TTC549 (cell line): Measurements from ENCODE around the gene PIGW.
"Not testable (repeated sequence)": the region's sequence is repeated elsewhere in the genome, so short reads cannot be mapped to it uniquely, and the experiment has no call there.

ENCODE experiments used
- FAIRE-seq: peaks from 2 replicates; lab custom pipeline; 2012; peaks lifted over from hg19 to GRCh38; lab: Jason Lieb, UNC

The PIGW gene

GRCh38 chr17:36508439-36508838, 26.3 kb upstream of the PIGW start:
- not testable (repeated sequence) for FAIRE-seq

DNA sequence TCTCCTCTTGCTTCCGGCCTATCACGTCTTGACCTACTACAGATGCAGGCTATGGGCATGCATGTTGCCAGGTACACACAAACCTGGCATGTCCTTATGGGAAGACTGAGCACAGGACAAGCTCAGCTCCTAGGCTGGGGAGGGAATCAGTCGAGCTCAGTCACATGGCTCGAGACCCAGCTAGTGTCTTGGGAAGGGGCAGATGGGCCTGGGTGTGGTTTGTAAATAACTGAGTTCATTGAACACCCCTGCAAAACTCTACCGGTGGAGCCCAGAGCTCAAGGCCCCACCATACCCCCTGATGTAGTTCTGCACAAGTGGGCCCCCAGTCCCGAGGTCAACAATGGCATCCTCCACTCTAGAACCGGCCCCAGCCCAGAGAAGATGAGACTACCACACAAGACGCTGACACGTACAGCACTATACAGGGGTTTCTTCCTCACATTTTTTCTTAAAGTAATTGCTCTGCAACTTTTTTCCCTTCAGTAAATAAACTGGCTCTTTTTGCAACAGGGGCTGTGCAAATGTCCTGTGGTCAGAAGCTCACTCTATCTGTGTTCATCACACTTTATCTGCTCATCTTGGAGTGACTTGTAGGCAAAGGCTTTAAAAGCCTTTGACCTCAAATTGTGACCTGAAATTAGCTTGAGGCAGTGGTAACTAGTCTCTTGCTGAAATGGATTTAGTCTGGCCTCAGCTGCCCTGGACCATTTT, 25.4 kb upstream of the PIGW start:
- no peak for FAIRE-seq

DNA sequence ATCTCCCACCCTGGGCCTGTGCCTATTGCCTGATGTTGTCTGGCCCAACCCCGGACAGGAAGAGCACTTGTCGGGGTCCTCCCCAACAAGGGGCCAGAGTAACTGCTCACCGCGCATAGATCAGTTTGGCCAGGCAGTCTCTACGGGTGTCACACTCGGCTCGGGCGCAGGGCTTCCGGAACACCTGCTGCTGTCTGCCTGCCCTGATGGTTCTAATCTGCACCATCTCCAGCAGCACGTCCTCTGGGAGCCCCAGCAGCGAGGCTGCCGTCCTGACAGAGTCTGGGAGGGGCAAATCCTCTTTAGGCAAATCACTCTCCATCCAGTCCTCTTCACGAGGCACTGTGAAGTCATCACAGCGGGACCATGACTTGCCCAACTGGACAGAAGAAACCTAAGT, 24.2 kb upstream of the PIGW start:
- no peak for FAIRE-seq

GRCh38 chr17:36511216-36511615, 23.6 kb upstream of the PIGW start:
- FAIRE-seq, result no peak

DNA sequence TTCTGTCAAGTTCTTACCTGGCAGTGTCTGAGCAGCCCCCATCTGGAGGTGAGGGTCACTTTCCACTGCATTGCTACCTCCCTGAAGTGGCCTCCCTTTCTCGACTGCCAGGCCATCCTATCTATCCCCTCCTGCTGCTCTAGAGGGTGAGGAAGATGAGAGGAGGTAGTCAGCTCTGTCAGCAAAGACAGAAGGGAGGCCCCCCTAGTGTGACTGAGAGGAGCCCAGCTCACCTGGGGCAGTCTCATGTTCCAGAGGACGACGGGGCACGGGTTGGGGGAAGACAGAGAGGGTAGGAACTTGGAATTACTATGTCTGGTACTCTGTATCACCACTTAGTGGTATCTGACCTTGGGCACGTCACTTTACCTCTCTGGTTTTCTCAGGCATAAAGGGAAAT, 22.1 kb upstream of the PIGW start:
- FAIRE-seq, result no peak

GRCh38 chr17:36514856-36515255, 19.9 kb upstream of the PIGW start:
- no peak for FAIRE-seq

DNA sequence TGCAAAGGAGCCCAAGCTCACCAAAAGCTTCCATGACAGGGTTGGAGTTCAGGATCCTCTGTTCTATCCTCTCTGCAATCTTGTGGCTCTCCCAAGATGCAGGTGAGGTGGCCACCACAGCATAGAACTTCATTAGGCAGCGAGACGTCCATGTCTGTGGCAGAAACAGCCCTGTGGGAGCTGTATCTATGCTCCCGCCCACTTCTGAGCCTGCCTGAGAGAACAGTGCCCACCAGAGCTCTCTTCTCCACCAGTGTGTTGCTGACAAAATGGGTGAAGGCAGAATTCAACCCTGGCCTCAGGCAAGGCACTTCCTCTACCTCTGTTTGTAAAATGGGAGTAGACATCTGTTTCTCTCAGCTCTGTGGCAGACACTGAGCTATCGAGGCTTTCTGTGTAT, 18.9 kb upstream of the PIGW start:
- FAIRE-seq, result no peak

DNA sequence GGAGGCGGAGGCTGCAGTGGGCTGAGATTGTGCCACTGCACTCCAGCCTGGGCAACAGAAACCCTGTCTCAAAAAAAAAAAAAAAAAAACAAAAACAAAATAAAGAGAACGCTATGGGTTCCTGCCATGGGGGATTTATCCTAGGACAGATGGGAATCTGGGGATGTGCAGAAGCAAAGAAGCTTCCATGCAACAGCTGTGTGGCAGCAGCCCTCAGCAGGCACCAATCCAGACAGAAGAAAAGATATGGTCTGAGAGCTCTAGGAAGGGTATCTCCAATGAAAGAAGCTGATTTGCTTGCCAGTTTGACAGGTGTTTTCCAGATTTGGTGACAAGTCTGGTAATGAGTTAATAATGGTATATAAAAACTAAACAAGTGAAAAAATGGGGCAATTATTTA, 11.7 kb upstream of the PIGW start:
- FAIRE-seq, result no peak

DNA sequence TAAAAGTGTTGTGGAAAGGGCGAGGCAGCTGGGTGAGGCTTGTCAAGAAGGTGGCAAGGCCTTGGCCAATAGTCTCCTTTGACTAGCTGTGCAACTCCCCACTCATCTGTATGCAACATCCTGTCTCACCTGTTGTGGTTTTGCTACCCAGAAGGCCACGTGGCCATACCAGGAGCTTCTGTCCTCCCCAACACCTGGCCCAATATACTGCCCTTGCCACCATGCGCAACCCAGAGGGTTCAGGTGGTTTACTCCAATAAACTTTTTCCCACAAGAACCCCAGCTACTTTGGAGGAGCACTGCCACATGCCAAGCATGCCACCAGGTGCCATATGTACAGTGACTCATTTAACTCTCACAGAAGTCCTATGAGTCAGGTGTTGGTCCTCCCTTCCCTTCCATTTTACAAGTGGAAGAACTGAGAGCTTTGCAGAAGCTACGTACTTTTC, 10.3 kb upstream of the PIGW start:
- no peak for FAIRE-seq

GRCh38 chr17:36525113-36525512, 9.7 kb upstream of the PIGW start:
- FAIRE-seq, result no peak

DNA sequence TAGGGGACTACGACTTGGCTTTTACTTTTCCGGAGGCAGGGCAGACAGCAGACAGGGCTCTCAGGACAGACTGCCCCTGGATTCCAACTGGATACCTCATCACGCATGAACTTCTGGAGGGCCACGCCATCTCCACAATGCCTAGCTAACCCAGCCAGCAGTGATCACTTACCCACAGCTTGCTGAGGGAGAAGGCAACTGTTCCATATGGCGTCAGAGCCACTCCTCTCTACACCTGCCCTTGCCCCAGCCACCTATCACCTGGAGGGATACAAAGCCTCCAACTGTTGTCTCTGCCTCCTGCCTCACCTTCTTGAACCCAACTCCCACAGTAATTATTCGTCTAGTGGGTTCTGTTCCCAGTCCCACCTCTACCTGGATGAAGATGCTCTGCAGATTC, 8.9 kb upstream of the PIGW start:
- FAIRE-seq, result no peak

GRCh38 chr17:36527621-36528250, 7.1 kb upstream of the PIGW start:
- no peak for FAIRE-seq

DNA sequence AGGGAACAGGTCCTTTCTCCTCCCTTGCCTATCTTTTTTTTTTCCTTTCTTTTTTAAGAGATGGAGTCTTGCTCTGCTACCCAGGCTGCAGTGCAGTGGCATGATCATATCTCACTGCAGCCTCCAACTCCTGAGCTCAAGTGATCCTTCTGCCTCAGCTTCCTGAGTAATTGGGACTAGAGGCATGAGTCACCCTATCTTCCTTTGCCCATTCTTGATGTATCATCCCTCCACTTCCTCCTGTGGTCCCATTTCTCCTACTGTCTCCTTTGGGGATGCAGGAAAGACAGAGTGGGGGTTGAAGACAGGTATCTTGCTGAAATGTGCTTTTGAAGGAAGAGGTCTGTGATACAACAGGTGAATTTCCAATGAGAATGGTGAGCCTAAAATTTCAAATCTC, 5.7 kb upstream of the PIGW start:
- FAIRE-seq, result no peak

DNA sequence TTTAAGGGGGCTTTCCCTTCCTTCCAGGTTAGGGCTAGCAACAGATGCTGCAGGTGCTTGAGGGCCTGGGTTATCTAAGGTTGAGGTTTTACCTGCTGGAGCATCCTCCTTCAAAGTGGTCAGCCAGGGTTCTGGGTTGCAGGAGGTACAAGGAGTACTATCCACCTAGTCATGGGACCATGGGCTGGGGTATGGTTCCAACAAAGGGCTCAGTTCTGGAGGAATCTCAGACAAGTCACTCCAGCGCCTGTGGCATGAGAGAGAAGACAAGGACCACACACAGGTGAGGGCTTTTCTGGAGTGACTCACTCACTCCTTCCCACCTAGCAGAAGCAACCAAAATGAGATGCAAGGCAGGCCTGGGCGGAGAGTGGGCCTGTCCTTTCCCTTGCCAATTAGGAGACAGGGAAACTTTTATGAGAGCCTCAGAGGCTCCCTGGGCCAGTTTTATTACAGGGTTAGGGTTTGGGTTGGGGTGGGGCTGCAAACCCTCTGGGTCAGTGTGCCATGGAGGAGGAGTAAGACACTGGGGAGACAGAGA, 2.3 kb upstream of the PIGW start:
- no peak for FAIRE-seq

- FAIRE-seq, result no peak
Observed at GRCh38 chr17:36533935-36534839, 600 bp upstream of the PIGW start.

- no peak for FAIRE-seq
Observed at GRCh38 chr17:36535669-36536081, 888 bp downstream of the PIGW start.

DNA sequence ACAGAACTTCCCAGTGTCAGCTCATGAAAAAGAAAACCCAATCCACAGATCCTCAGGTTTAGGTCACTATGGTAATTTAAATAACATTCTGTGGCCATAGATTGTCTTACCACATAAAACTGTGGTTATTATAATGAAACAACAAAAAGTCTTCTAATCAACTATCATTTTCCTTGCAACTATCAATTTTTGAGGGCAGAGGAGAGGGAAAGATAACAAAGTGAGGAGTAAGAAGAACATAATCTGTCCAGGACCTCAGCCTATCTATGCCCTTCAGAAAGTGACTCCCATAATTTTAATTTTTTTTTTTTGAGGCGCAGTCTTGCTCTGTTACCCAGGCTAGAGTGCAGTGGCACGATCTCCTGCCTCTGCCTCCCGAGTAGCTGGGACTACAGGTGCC, 5.9 kb downstream of the PIGW start:
- FAIRE-seq, result no peak

DNA sequence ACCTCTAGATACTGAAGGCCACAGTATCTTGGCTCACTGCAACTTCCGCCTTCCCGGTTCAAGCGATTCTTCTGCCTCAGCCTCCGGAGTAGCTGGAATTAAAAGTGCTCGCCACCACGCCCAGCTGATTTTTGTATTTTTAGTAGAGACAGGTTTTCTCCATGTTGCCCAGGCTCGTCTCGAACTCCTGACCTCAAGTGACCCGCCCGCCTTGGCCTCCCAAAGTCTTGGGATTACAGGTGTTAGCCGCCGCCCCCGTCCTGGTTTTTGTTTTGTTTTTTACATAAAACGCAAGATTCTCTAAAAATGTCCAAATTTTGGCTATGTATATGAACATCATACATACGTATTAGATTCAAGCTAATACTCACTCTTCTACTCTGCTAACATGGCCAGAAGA, 8.0 kb downstream of the PIGW start:
- no peak for FAIRE-seq

DNA sequence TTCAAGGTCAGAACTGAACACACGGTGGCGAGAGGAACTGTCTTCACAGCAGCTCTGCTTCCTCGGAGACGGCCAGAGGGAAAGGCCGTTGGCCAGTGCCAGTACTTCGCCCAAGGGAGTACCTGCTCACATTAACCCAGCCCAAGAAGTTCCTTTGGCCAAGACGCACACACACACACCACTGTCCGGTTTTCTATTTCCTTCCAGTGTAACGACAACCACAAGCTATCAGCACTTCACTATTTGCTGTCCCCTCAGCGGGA, 9.2 kb downstream of the PIGW start:
- no peak for FAIRE-seq

GRCh38 chr17:36544307-36545076, 9.7 kb downstream of the PIGW start, which contains the start of gene GGNBP2:
Gene GGNBP2, plus strand, starts transcription at chr17:36544919. Its CDS starts 806 bp downstream, at chr17:36545725.
- no peak for FAIRE-seq

- no peak for FAIRE-seq
Observed at GRCh38 chr17:36545077-36545464, 10.3 kb downstream of the PIGW start.
